K562 (cell line): ENCODE results near the gene THADA. TPM values are rescaled to one million over a fixed set of nuclear protein-coding genes. Genes with fewer than 3 reads are reported as not detected.

Experiments
- ATAC-seq: fragments of 200-7000 bp; cut with Tn5 transposase; 3 replicates; pipeline ENCODE4 v1.9.1; 2020; ENCODE audit warnings: moderate library complexity
- BruUV-seq: library from RNA; stranded (reverse); fragments of 400-500 nt; replicated peaks from 2 replicates; lab custom pipeline; 2021; lab: Mats Ljungman, UMichigan
- CTCF ChIA-PET: fragments of 300-600 bp; formaldehyde crosslinking; extraction: SDS; loops from one replicate; lab custom pipeline; 2021; ENCODE audit warnings: low intra/inter-chr PET ratio; lab: Yijun Ruan, JAX
- POLR2A ChIA-PET: fragments of 300-600, 350-650 bp; sonication (Branson Sonifier 250); formaldehyde crosslinking; extraction: SDS; loops from one replicate; lab custom pipeline; 2021; ENCODE audit warnings: antibody characterized with exemption, inconsistent platforms; lab: Yijun Ruan, JAX
- DNase-seq, 4 experiments: peaks; one replicate each; pipeline versions ENCODE4 v3.0.0 to v3.0.0-alpha.2; 2011 to 2018; ENCODE audit warnings: low spot score in 3 of 4, mixed read lengths in 3 of 4; ENCODE audit errors: extremely low read depth in 1 of 4
- FAIRE-seq: peaks from 2 replicates; lab custom pipeline; 2011; peaks lifted over from hg19 to GRCh38; lab: Jason Lieb, UNC
- H2AFZ ChIP-seq: 2 replicates; pipeline ENCODE4 v1.6.0; 2011; ENCODE audit warnings: low read depth, low read length, control low read depth, inconsistent platforms
- H3K27ac ChIP-seq: fragments of 200-600 bp; 3 replicates; pipeline ENCODE4 v1.8.0; 2011; ENCODE audit warnings: low read depth, mild to moderate bottlenecking, control low read depth, inconsistent platforms, low read length, moderate library complexity, mixed read lengths; ENCODE audit errors: extremely low read depth
- H3K27me3 ChIP-seq, 2 experiments: fragments of 300-600 bp in 1 of 2; 2 replicates in 1 of 2; 3 replicates in 1 of 2; pipeline versions ENCODE4 v1.6.0 to v1.8.0; 2011; ENCODE audit warnings: inconsistent platforms in 2 of 2, low read length in 2 of 2, mild to moderate bottlenecking in 1 of 2, mixed read lengths in 1 of 2, moderate library complexity in 1 of 2; ENCODE audit not compliant: control insufficient read depth in 2 of 2, insufficient read depth in 2 of 2
- H3K36me3 ChIP-seq: fragments of 300-600 bp; 3 replicates; pipeline ENCODE4 v1.8.0; 2011; ENCODE audit warnings: mild to moderate bottlenecking, low read length, inconsistent platforms; ENCODE audit not compliant: control insufficient read depth, insufficient read depth
- H3K4me1 ChIP-seq, 2 experiments: fragments of 200-600 bp in 1 of 2; replicated peaks in 1 of 2; 2 replicates in 1 of 2; 3 replicates in 1 of 2; pipeline versions ENCODE4 v1.5.1 to v1.8.0; 2011; ENCODE audit warnings: inconsistent platforms in 2 of 2, low read length in 2 of 2, mild to moderate bottlenecking in 1 of 2, mixed read lengths in 1 of 2, moderate library complexity in 1 of 2; ENCODE audit not compliant: control insufficient read depth in 2 of 2, insufficient read depth in 2 of 2
- H3K4me2 ChIP-seq: 2 replicates; pipeline ENCODE4 v1.6.1; 2011; ENCODE audit warnings: low read length, control low read depth, inconsistent platforms, mixed read lengths; ENCODE audit not compliant: insufficient read depth
- H3K4me3 ChIP-seq: fragments of 200-600 bp; sonication (generic), shearing (Covaris generic); 2 replicates; pipeline ENCODE4 v1.5.1; 2016; ENCODE audit warnings: control low read depth, inconsistent platforms
- H3K79me2 ChIP-seq: fragments of 200-600 bp; 3 replicates; pipeline ENCODE4 v1.8.0; 2011; ENCODE audit warnings: low read length, inconsistent platforms; ENCODE audit not compliant: control insufficient read depth, insufficient read depth
- H3K9ac ChIP-seq, 2 experiments: 2 replicates each; pipeline versions ENCODE4 v1.6.0 to v1.6.1; 2011; ENCODE audit warnings: low read depth in 2 of 2, low read length in 2 of 2, control low read depth in 1 of 2, inconsistent platforms in 1 of 2, mild to moderate bottlenecking in 1 of 2, mixed read lengths in 1 of 2; ENCODE audit not compliant: insufficient read depth in 1 of 2
- H3K9me1 ChIP-seq: one replicate; pipeline ENCODE4 v1.6.0; 2011; ENCODE audit warnings: inconsistent platforms, mild to moderate bottlenecking, low read length, moderate library complexity; ENCODE audit not compliant: control insufficient read depth, insufficient read depth
- H3K9me3 ChIP-seq: replicated peaks from 2 replicates; pipeline ENCODE4 v1.5.1; 2011; ENCODE audit warnings: low read depth, low read length, inconsistent platforms; ENCODE audit not compliant: control insufficient read depth, insufficient read depth
- H4K20me1 ChIP-seq: replicated peaks from 2 replicates; pipeline ENCODE4 v1.6.1; 2011; ENCODE audit warnings: low read length, inconsistent platforms, mixed read lengths; ENCODE audit not compliant: control insufficient read depth, insufficient read depth
- ARHGAP35 ChIP-seq: fragments of 450-650 bp; IDR thresholded peaks from 2 replicates; pipeline ENCODE4 v1.6.1; 2018; ENCODE audit not compliant: partially characterized antibody
- C11orf30 ChIP-seq: fragments of 450-650 bp; IDR thresholded peaks from 2 replicates; pipeline ENCODE4 v1.6.1; 2016; ENCODE audit warnings: low read depth, mild to moderate bottlenecking
- CBFB ChIP-seq: sonication (generic); formaldehyde crosslinking; IDR thresholded peaks from 2 replicates; pipeline ENCODE4 v1.4.0; 2020; ENCODE audit warnings: mild to moderate bottlenecking, missing genetic modification reagents
- CHD1 ChIP-seq: fragments of 200-600 bp; sonication (generic); IDR thresholded peaks from one replicate; pipeline ENCODE4 v1.6.1; 2012; ENCODE audit warnings: mild to moderate bottlenecking, moderate library complexity, low read length, inconsistent platforms
- DMBX1 ChIP-seq: fragments of 250-450 bp; sonication (Bioruptor Pico); IDR thresholded peaks from 2 replicates; pipeline ENCODE4 v1.8.0; 2022; ENCODE audit warnings: inconsistent platforms, mild to moderate bottlenecking, moderate library complexity, borderline replicate concordance
- EZH2 ChIP-seq: IDR thresholded peaks from 2 replicates; pipeline ENCODE4 v1.6.1; 2012; ENCODE audit warnings: low read depth, mild to moderate bottlenecking, inconsistent platforms, low read length, borderline replicate concordance
- PYGO2 ChIP-seq: fragments of 450-650 bp; IDR thresholded peaks from 2 replicates; pipeline ENCODE4 v1.6.1; 2016; ENCODE audit warnings: mild to moderate bottlenecking, missing genetic modification characterization, moderate library complexity, missing compliant biosample characterization
- RAD21 ChIP-seq, 2 experiments: fragments of 250-450 bp in 1 of 2; fragments of 450-650 bp in 1 of 2; sonication (Bioruptor Pico) in 1 of 2; formaldehyde crosslinking in 1 of 2; IDR thresholded peaks in 1 of 2; conservative IDR thresholded peaks in 1 of 2; 2 replicates each; pipeline versions ENCODE4 v1.4.0 to v1.8.0; 2020 to 2022; ENCODE audit warnings: mild to moderate bottlenecking in 2 of 2, moderate library complexity in 1 of 2
- RCOR1 ChIP-seq, 2 experiments: IDR thresholded peaks; 2 replicates each; pipeline ENCODE4 v1.6.1; 2012; ENCODE audit warnings: low read depth in 2 of 2, low read length in 2 of 2, borderline replicate concordance in 1 of 2, improper control_type of control experiment in 1 of 2
- SMARCC2 ChIP-seq: fragments of 450-650 bp; IDR thresholded peaks from 2 replicates; pipeline ENCODE4 v1.6.1; 2017; ENCODE audit warnings: antibody characterized with exemption, moderate library complexity, mild to moderate bottlenecking, low read depth
- XRCC4 ChIP-seq: IDR thresholded peaks from one replicate; pipeline ENCODE4 v1.6.1; 2011; ENCODE audit not compliant: insufficient read depth, insufficient read length; ENCODE audit errors: extremely low read depth
- ZBTB17 ChIP-seq: fragments of 450-650 bp; formaldehyde crosslinking; IDR thresholded peaks from 2 replicates; pipeline ENCODE4 v1.4.0; 2020; ENCODE audit warnings: mild to moderate bottlenecking
- ZNF780A ChIP-seq: fragments of 250-450 bp; sonication (Bioruptor Pico); IDR thresholded peaks from 2 replicates; pipeline ENCODE4 v1.5.0; 2021; ENCODE audit warnings: mild to moderate bottlenecking
- WGBS: fragments of 100-300 bp; shearing (Covaris generic); methylation state at CpG from one replicate; pipeline ENCODE4 v1.1.6; 2016; ENCODE audit warnings: low coverage, mixed read lengths; ENCODE audit not compliant: insufficient coverage; ENCODE audit errors: missing lambda C conversion rate; 5-methylcytosine and 5-hydroxymethylcytosine counted together
- in situ Hi-C: fragments of 300-500 bp; cut with MboI; formaldehyde crosslinking; loops from 4 replicates; pipeline ENCODE4 v1.15.0; 2018; ENCODE audit warnings: inconsistent platforms, mixed read lengths
- intact Hi-C: fragments of 100-400 bp; cut with micrococcal nuclease; formaldehyde crosslinking; loops from 2 replicates; pipeline ENCODE4 v1.14.2; 2022
- polyA plus RNA-seq, 8 experiments: library from polyadenylated mRNA; depleted of rRNA in 4 of 8; stranded (reverse) in 5 of 8; unstranded in 3 of 8; fragments of >200 nt; fragmentation: Nextera tagmentation in 2 of 8; fragmentation: Illumina TruSeq in 1 of 8; extraction: Ambion mirVana in 2 of 8; extraction: Trizol in 1 of 8; gene quantifications; 2 replicates each; pipeline versions ENCODE4 v1.2.1 to v1.2.3, GENCODE V29; 2011 to 2014; ENCODE audit warnings: inconsistent platforms in 1 of 8, missing spikeins in 1 of 8
- total RNA-seq, 7 experiments: library from RNA; depleted of rRNA in 6 of 7; stranded (reverse); fragments of >200 nt in 6 of 7; fragmentation: Illumina TruSeq in 2 of 7; extraction: Trizol in 2 of 7; gene quantifications; 2 replicates each; pipeline versions ENCODE4 v1.2.1 to v1.2.3, GENCODE V29; 2011 to 2021; ENCODE audit warnings: low replicate concordance in 1 of 7
- TF ChIP-seq, protein P1 (sequence below): fragments of 250-450 bp; sonication (Bioruptor Pico); IDR thresholded peaks from 2 replicates; pipeline ENCODE4 v1.5.0; 2022; ENCODE audit warnings: mild to moderate bottlenecking
- TF ChIP-seq, protein P2 (sequence below): fragments of 200-800 bp; sonication (Bioruptor generic); IDR thresholded peaks from 2 replicates; pipeline ENCODE4 v1.6.1; 2017; ENCODE audit warnings: missing genetic modification characterization, missing compliant biosample characterization

Gene THADA
- total and polyA plus RNA-seq, 9 of the 15 experiments (the other 6 are each of a cell fraction or from before 2014, with no cell fraction given), result 17.8 to 34.7 (median 31.9) TPM

DNA sequence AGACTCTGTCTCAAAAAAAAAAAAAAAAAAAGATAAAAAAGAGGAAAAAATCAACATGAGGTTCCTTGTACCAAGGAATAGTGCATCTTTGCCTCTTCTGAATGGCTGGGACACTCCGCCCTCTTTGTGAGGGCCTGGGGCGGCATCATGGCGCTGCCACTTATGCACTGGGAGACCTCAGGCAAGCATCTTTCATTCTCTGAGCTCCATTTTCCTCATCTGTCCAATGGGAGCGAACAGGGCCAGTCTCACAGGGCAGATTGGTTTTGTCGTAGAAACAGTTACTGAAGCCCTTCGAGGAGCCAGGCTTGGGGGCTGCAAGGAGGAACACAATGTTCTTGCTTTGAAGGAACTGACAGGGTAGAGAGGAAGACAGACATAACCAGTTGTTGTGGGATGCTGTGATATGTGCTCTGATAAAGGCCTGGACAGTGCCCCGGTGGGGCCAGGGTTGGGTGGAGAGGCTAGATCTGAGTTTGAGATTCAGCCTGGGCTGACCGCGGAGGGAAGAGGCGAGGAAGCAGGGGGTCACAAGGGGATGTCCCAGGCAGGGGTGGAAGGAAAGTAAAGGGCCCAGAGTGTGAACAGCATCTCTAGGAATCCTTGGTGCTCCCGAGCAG, 383.5 kb downstream of the THADA start:
- H3K9me1 ChIP-seq, result no peaks in the 10 kb centered on the region
- no peaks in the 10 kb centered on the region for H3K36me3 ChIP-seq
- no peak overlapping the region for H3K4me2 ChIP-seq
- in situ Hi-C loops (no loop called here), intact Hi-C loops (no loop called here)
- H3K4me3 ChIP-seq, result no peak overlapping the region
- H2AFZ ChIP-seq, result peak overlapping the region; percentile 22; the same call in 1 of the 2 replicates
- FAIRE-seq, result peak; percentile 74
- peaks cover 26 to 32% of the 10 kb centered on the region in 2 experiments for H3K4me1 ChIP-seq
- no peak for DNase-seq
- TF ChIP-seq CHD1 (no peak), SMARCC2 (no peak), C11orf30 (no peak), DMBX1 (no peak), ZNF780A (no peak), CBFB (CRISPR knock-in tag) (no peak), ARHGAP35 (no peak), RAD21 (CRISPR knock-in tag; conservative IDR thresholded peaks at IDR 0.05 in 1 of 2, IDR thresholded peaks at IDR 0.05 in 1 of 2) (0 out of 4 replicates have a peak, but pooled peaks of 1 of the 2 experiments have one; percentile 13), ZBTB17 (CRISPR knock-in tag) (peak; percentile 87), XRCC4 (no peak), PYGO2 (tag) (no peak), EZH2 (no peak), RCOR1 (IDR thresholded peaks at IDR 0.05; ENCODE audit: borderline replicate concordance in 1 of 2, low read depth in 2 of 2, low read length in 2 of 2) (peak in 1 of 2 experiments; percentile 12; a peak in 1 of 4 replicates)
- TF ChIP-seq, protein P1, sequence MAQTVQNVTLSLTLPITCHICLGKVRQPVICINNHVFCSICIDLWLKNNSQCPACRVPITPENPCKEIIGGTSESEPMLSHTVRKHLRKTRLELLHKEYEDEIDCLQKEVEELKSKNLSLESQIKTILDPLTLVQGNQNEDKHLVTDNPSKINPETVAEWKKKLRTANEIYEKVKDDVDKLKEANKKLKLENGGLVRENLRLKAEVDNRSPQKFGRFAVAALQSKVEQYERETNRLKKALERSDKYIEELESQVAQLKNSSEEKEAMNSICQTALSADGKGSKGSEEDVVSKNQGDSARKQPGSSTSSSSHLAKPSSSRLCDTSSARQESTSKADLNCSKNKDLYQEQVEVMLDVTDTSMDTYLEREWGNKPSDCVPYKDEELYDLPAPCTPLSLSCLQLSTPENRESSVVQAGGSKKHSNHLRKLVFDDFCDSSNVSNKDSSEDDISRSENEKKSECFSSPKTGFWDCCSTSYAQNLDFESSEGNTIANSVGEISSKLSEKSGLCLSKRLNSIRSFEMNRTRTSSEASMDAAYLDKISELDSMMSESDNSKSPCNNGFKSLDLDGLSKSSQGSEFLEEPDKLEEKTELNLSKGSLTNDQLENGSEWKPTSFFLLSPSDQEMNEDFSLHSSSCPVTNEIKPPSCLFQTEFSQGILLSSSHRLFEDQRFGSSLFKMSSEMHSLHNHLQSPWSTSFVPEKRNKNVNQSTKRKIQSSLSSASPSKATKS (CRISPR knock-in tag), result no peak
- TF ChIP-seq, protein P2, sequence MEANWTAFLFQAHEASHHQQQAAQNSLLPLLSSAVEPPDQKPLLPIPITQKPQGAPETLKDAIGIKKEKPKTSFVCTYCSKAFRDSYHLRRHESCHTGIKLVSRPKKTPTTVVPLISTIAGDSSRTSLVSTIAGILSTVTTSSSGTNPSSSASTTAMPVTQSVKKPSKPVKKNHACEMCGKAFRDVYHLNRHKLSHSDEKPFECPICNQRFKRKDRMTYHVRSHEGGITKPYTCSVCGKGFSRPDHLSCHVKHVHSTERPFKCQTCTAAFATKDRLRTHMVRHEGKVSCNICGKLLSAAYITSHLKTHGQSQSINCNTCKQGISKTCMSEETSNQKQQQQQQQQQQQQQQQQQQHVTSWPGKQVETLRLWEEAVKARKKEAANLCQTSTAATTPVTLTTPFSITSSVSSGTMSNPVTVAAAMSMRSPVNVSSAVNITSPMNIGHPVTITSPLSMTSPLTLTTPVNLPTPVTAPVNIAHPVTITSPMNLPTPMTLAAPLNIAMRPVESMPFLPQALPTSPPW (CRISPR knock-in tag), result peak; percentile 7; the same call in 1 of the 2 replicates
- no peaks in the 10 kb centered on the region for H3K79me2 ChIP-seq
- no TSS peak for BruUV-seq
- ATAC-seq, result peak; percentile 7; the same call in 1 of the 3 replicates
- no peak overlapping the region for H3K27ac ChIP-seq
- H3K9me3 ChIP-seq, result no peaks in the 10 kb centered on the region
- peak overlapping the region in 1 of 2 experiments; percentile 75; a peak in 1 of 4 replicates for H3K9ac ChIP-seq
- H4K20me1 ChIP-seq, result no peaks in the 10 kb centered on the region
- WGBS, result 44% methylated on average over 10 of the region's 11 CpGs
- no peaks in the 10 kb centered on the region for H3K27me3 ChIP-seq
- CTCF ChIA-PET, result no interaction called here
- POLR2A ChIA-PET, result interaction anchor here (0.6 to 2.4 kb wide), 3 partner anchors 9 to 44 kb away, joined by 3 to 7 read pairs (median 4); no protein-coding TSS in a partner anchor
